GM18517 (cell line): Measurements from ENCODE around the gene ARID3A.
"Not testable (repeated sequence)": the region's sequence is repeated elsewhere in the genome, so short reads cannot be mapped to it uniquely, and the experiment has no call there.

Experiments
- ATAC-seq: cut with Tn5 transposase; IDR thresholded peaks from one replicate; pipeline ENCODE4 v1.9.1; 2021; ENCODE audit warnings: mild to moderate bottlenecking, moderate library complexity; ENCODE audit not compliant: unreplicated experiment

The ARID3A gene

GRCh38 chr19:891421-892200 is 34.2 kb upstream of the ARID3A start:
- ATAC-seq: not testable (repeated sequence)

GRCh38 chr19:892243-892893 is 33.5 kb upstream of the ARID3A start:
- no peak for ATAC-seq

- ATAC-seq: peak; percentile 81
These were observed 32.7 kb upstream of the ARID3A start, which contains the start of the genes MED16 and RNU6-9 for GRCh38 chr19:892894-893689. MED16 (minus strand) TSS chr19:893187; CDS start chr19:891131, 2,056 bp downstream. RNU6-9 (plus strand) TSS chr19:893484.

- no peak for ATAC-seq
These were observed 29.4 kb upstream of the ARID3A start for GRCh38 chr19:896434-896833.

- ATAC-seq: no peak
These were observed 28.8 kb upstream of the ARID3A start for GRCh38 chr19:896999-897398.

GRCh38 chr19:897442-898039 is 28.3 kb upstream of the ARID3A start:
- no peak for ATAC-seq

- no peak for ATAC-seq
These were observed 27.2 kb upstream of the ARID3A start for GRCh38 chr19:898663-899062.

- no peak for ATAC-seq
These were observed 26.3 kb upstream of the ARID3A start for GRCh38 chr19:899336-900042.

- no peak for ATAC-seq
These were observed 25.9 kb upstream of the ARID3A start for GRCh38 chr19:900043-900301.

- ATAC-seq: no peak
These were observed 25.3 kb upstream of the ARID3A start for GRCh38 chr19:900302-901111.

- no peak for ATAC-seq
These were observed 24.4 kb upstream of the ARID3A start for GRCh38 chr19:901216-902092.

- ATAC-seq: no peak
These were observed 23.8 kb upstream of the ARID3A start for GRCh38 chr19:902093-902370.

- ATAC-seq: no peak
These were observed 23.2 kb upstream of the ARID3A start for GRCh38 chr19:902446-903226.

- no peak for ATAC-seq
These were observed 22.5 kb upstream of the ARID3A start for GRCh38 chr19:903266-903797.

- ATAC-seq: no peak
These were observed 21.3 kb upstream of the ARID3A start for GRCh38 chr19:904545-904944.

- no peak for ATAC-seq
These were observed 19.4 kb upstream of the ARID3A start for GRCh38 chr19:906480-906879.

GRCh38 chr19:907183-907853 is 18.5 kb upstream of the ARID3A start:
- ATAC-seq: no peak
